HG02938 (cell line): ENCODE results near the gene ISYNA1.
A peak's percentile ranks its signal among the peaks of the same experiment; 100 is the strongest.

Experiments used
- ATAC-seq: cut with Tn5 transposase; IDR thresholded peaks from one replicate; pipeline ENCODE4 v1.9.1; 2021; ENCODE audit warnings: mild to moderate bottlenecking, moderate library complexity; ENCODE audit not compliant: unreplicated experiment

ISYNA1 gene

GRCh38 chr19:18437491-18438330 lies at the start of gene ISYNA1:
Gene ISYNA1, minus strand, starts transcription at chr19:18438133. Its CDS starts 154 bp downstream, at chr19:18437979.
- ATAC-seq: peak; percentile 9

GRCh38 chr19:18486746-18487145 lies 48.8 kb upstream of the ISYNA1 start:
- ATAC-seq: no peak

GRCh38 chr19:18484992-18485391 lies 47.1 kb upstream of the ISYNA1 start:
- ATAC-seq: no peak

- no peak for ATAC-seq
These were observed 45.4 kb upstream of the ISYNA1 start for GRCh38 chr19:18483119-18483890.

GRCh38 chr19:18481505-18482222 lies 43.7 kb upstream of the ISYNA1 start:
- ATAC-seq: no peak

- ATAC-seq: no peak
These were observed 42.2 kb upstream of the ISYNA1 start for GRCh38 chr19:18480006-18480691.

- ATAC-seq: peak; percentile 51
These were observed 40.8 kb upstream of the ISYNA1 start for GRCh38 chr19:18478545-18479311.

GRCh38 chr19:18477974-18478373 lies 40.0 kb upstream of the ISYNA1 start:
- ATAC-seq: no peak

- no peak for ATAC-seq
These were observed 39.3 kb upstream of the ISYNA1 start for GRCh38 chr19:18477042-18477779.

- ATAC-seq: no peak
These were observed 38.6 kb upstream of the ISYNA1 start for GRCh38 chr19:18476507-18477041.

- ATAC-seq: no peak
These were observed 37.9 kb upstream of the ISYNA1 start for GRCh38 chr19:18475762-18476331.

GRCh38 chr19:18475004-18475453 lies 37.1 kb upstream of the ISYNA1 start:
- no peak for ATAC-seq

- ATAC-seq: no peak
These were observed 36.5 kb upstream of the ISYNA1 start for GRCh38 chr19:18474366-18474887.

GRCh38 chr19:18473706-18474087 lies 35.8 kb upstream of the ISYNA1 start:
- ATAC-seq: no peak

GRCh38 chr19:18473003-18473705 lies 35.2 kb upstream of the ISYNA1 start:
- no peak for ATAC-seq

- ATAC-seq: no peak
These were observed 32.9 kb upstream of the ISYNA1 start for GRCh38 chr19:18470787-18471186.

GRCh38 chr19:18469069-18469846 lies 31.3 kb upstream of the ISYNA1 start:
- ATAC-seq: no peak
